ENCODE data around the gene PLA2G4C. TPM values are rescaled to one million over a fixed set of nuclear protein-coding genes. Genes with fewer than 3 reads are reported as not detected.

PLA2G4C gene
- polyA plus RNA-seq, 6 donors from 2014 or later = 1.6 to 18.5 (median 5.8) TPM; not detected in 1

DNA sequence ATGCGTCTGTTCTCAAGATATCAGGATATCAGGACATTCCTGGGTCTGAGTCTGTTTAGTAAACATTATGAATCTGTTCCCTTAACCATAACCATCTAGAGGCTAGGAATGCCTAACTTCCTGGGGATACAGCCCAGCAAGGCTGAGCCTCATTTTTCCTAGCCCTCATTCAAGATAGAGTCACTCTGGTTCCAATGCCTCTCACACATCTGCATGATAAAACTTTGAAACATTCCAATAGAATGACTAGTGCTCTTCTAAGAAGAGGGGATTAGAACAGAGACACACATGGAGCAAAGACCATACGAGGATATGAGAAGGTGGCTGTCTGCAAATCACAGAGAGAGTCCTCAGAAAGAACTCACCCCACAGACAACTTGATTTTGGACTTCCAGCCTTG is 46.1 kb downstream of the PLA2G4C start:
- H3K27me3 Mint-ChIP-seq = peaks cover 0 to 16% (median 10%) of the 10 kb centered on the region in 3 donors
- no peaks in the 10 kb centered on the region for H3K4me1 Mint-ChIP-seq
- no peak overlapping the region for H3K27ac Mint-ChIP-seq
- peaks cover 0 to 4% (median 0%) of the 10 kb centered on the region in 7 donors for H3K9me3 Mint-ChIP-seq
- DNase-seq (no peak), ATAC-seq (ENCODE audit: low read depth in 2 of 2) (no peak)
- H3K4me3 Mint-ChIP-seq = no peak overlapping the region
- H3K36me3 Mint-ChIP-seq = peaks cover 8 to 19% of the 10 kb centered on the region in 2 donors

DNA sequence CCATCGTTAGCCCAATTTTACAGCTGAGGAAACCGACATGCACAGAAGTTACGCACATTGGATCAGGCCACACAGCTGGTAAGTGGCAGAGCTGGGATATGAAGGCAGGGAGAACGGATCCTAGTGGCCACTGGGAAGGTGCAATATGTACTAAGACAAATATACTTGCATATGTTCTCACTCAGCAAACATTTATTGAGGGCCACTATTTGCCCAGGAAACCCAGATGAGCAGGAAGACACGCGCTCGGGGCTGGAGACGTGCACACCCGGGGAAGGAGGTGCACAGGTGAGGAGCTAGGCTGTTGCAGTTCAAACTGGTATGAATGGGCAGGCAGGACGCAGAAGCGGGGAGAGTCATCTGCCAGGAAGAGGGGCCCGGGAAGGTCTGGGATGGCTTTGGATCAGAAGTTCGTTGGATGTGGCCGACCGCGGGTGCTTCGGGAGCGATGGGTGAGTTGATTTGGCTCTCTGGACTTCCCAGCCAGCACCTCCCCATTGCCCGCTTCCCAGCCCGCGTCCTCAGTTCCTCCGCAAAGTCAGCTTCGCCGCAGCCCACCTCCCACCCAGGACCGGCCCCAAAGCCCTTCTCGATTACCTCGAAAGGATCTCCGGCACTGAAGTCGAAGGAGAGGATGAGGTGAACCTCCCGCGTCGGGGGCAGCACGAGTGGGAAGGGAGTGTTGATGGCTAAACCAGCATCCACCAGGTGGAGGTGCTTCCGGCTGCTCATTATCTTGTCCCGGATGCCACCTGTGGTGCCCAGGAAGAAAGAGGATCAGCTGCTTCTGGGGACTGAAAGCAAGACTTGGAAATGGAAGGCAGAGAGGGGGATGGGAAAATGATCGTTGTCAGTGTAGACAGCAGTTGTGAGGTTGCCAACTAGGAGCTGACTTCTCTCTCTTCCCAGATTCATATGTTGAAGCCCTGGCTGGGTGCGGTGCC is 48.9 kb downstream of the PLA2G4C start:
- Mint-ChIP-seq H3K9me3 (peaks cover 0 to 4% (median 0%) of the 10 kb centered on the region in 7 donors), H3K4me3 (no peak overlapping the region)
- no peak for ATAC-seq (ENCODE audit: low read depth in 2 of 2)

DNA sequence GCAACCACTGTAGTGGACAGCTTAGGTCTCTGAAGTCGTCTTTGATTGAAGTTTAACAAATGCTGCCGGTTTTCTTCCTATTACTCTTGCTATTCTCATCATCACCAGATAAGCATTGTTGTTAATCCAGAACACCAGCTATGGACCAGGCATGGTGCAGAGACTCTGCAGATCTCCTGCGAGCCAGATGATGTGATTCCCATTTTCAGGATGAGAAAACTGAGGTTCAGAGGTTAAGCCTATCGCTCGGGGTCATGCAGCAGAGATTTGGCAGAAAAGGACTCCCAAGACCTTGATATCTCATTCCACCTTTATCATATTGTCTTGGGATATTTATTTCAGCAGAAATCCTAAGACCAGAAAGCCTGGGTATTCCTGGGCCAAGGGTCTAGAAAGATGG is 50.2 kb downstream of the PLA2G4C start:
- no peak for DNase-seq
- peaks cover 8 to 15% of the 10 kb centered on the region in 2 donors for H3K36me3 Mint-ChIP-seq
- H3K27ac Mint-ChIP-seq = no peak overlapping the region
- H3K4me1 Mint-ChIP-seq = no peaks in the 10 kb centered on the region
- ATAC-seq (ENCODE audit: low read depth in 2 of 2) = no peak
- H3K27me3 Mint-ChIP-seq = peaks cover 0 to 16% (median 10%) of the 10 kb centered on the region in 3 donors
- peaks cover 0 to 4% (median 0%) of the 10 kb centered on the region in 7 donors for H3K9me3 Mint-ChIP-seq
- no peak overlapping the region for H3K4me3 Mint-ChIP-seq

More for the DNA sequence above, 48.9 kb downstream of the PLA2G4C start:
- H3K27ac Mint-ChIP-seq = no peak overlapping the region
- H3K27me3 Mint-ChIP-seq = peaks cover 0 to 16% (median 10%) of the 10 kb centered on the region in 3 donors
- no peaks in the 10 kb centered on the region for H3K4me1 Mint-ChIP-seq
- no peak for DNase-seq
- H3K36me3 Mint-ChIP-seq = peaks cover 8 to 15% of the 10 kb centered on the region in 2 donors

DNA sequence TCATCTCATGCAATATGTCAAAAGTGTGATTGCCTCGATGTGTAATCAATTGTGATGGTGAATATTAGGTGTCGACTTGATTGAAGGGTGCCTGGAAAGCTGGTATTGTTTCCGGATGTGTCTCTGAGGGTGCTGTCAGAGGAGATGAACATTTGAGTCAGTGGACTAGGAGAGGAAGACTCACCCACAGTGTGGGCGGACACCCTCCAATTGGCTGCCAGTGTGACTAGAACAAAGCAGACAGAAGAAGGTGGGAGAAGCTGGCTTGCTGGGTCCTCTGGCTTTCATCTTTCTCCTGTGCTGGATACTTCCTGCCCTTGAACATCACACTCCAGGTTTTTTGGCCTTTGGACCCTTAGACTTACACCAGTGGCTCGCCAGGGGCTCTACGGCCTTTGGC is 51.3 kb downstream of the PLA2G4C start:
- no peak overlapping the region for H3K4me3 Mint-ChIP-seq
- H3K27me3 Mint-ChIP-seq = peaks cover 0 to 16% (median 10%) of the 10 kb centered on the region in 3 donors
- H3K36me3 Mint-ChIP-seq = peaks cover 8 to 10% of the 10 kb centered on the region in 2 donors
- no peaks in the 10 kb centered on the region for H3K4me1 Mint-ChIP-seq
- H3K27ac Mint-ChIP-seq = no peak overlapping the region
- DNase-seq = no peak
- H3K9me3 Mint-ChIP-seq = peaks cover 0 to 4% (median 0%) of the 10 kb centered on the region in 7 donors
- ATAC-seq (ENCODE audit: low read depth in 2 of 2) = no peak

DNA sequence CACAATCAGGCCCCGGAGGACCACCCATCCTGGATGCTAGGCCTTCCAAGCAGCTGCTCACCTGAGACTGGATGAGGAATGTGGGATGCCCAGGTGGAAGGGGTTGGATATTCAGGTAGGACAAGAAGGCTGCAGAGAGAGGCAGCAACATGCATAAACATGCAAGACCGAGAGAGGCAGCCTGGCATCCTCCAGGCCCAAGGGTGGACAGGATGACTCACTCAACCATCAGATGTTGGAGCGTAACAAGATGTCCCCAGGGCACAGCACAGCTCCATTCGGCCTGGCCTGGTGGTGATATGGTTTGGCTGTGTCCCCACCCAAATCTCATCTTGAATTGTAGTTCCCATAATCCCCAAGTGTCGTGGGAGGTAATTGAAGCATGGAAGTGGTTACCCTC is 56.8 kb downstream of the PLA2G4C start:
- no peak overlapping the region for H3K4me3 Mint-ChIP-seq
- peaks cover 0 to 15% (median 0%) of the 10 kb centered on the region in 3 donors for H3K27me3 Mint-ChIP-seq
- peaks cover 0 to 14% (median 0%) of the 10 kb centered on the region in 7 donors for H3K9me3 Mint-ChIP-seq
- peaks cover 24 to 30% of the 10 kb centered on the region in 2 donors for H3K36me3 Mint-ChIP-seq
- no peaks in the 10 kb centered on the region for H3K4me1 Mint-ChIP-seq
- ATAC-seq (ENCODE audit: low read depth in 2 of 2) = no peak
- no peak for DNase-seq
- H3K27ac Mint-ChIP-seq = no peak overlapping the region

DNA sequence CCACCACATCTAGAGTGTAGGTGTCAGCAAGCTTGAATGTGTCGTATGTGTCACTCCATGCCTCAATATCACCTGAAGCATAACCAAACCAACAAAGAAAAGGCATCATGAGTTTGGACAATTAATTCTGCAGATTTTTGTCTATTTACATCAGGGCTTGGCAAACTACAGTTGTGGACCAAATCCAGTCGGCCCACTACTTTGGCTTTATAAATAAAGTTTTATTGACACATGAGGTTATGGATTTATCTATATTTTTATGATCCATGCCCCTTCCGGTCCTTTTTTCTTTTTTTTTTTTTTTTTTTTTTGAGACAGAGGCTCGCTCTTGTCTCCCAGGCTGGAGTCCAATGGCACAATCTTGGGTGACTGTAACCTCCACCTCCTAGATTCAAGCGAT is 57.5 kb downstream of the PLA2G4C start:
- no peak for ATAC-seq (ENCODE audit: low read depth in 2 of 2)
- H3K9me3 Mint-ChIP-seq = peaks cover 0 to 15% (median 0%) of the 10 kb centered on the region in 7 donors
- H3K36me3 Mint-ChIP-seq = peaks cover 30 to 33% of the 10 kb centered on the region in 2 donors
- H3K27ac Mint-ChIP-seq = no peak overlapping the region
- H3K4me1 Mint-ChIP-seq = no peaks in the 10 kb centered on the region
- H3K27me3 Mint-ChIP-seq = peaks cover 0 to 18% (median 0%) of the 10 kb centered on the region in 3 donors
- DNase-seq = no peak
- no peak overlapping the region for H3K4me3 Mint-ChIP-seq

DNA sequence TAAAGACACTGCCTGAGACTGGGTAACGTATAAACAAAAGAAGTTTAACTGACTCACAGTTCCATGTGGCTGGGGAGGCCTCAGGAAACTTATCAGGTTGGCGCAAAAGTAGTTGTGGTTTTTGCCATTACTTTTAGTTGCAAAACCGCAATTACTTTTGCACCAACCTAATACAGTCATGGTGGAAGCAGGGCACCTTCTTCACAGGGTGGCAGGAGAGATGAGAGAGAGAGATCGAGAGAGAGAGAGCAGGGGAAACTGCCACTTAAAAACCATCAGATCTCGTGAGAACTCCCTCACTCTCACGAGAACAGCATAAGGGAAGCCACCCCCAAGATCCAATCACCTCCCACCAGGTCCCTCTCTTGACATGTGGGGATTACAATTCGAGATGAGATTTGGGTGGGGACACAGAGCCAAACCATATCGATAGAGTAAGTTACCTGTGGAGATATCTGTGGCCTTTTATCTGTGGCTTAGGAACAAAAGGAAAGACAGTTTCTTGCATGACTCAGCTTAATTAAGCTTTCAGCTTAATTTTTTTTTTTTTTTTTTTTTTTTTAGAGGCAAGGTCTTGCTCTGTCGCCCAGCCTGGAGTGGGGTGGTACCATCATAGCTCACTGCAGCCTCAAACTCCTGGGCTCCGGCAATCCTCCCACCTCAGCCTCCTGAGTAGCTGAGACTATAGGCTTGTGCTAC is 59.1 kb downstream of the PLA2G4C start:
- peaks cover 0 to 15% (median 0%) of the 10 kb centered on the region in 7 donors for H3K9me3 Mint-ChIP-seq
- H3K36me3 Mint-ChIP-seq = peaks cover 33 to 39% of the 10 kb centered on the region in 2 donors
- ATAC-seq (ENCODE audit: low read depth in 2 of 2) = no peak

DNA sequence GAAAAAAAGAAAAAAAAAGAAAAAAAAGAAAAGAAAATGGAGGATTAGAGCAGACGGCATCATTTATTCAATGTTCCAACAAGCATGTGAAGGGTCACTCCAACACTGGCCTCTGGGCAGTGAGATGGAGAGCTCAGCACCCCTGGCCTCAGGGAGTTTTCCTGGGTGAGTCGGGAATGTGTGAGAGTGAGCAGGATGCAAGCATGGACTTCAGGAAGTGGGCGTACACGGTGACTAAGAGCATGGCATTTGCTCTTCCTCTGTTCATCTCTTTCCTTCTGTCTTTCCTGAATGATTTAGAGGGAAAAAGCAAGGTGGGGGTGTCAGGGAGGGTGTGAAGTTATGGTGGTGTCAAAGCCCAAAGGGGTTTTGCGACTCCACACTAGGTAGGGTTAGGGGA is 66.1 kb downstream of the PLA2G4C start:
- Mint-ChIP-seq H3K4me1 (no peaks in the 10 kb centered on the region), H3K27ac (no peak overlapping the region), H3K36me3 (peaks cover 10 to 20% of the 10 kb centered on the region in 2 donors), H3K9me3 (peaks cover 0 to 6% (median 3%) of the 10 kb centered on the region in 7 donors), H3K27me3 (peaks cover 28 to 30% (median 28%) of the 10 kb centered on the region in 3 donors), H3K4me3 (no peak overlapping the region)
- DNase-seq (no peak), ATAC-seq (ENCODE audit: low read depth in 2 of 2) (no peak)

More for the DNA sequence above, 59.1 kb downstream of the PLA2G4C start:
- H3K27ac Mint-ChIP-seq = peak overlapping the region in 1 of 6 donors; percentile 32
- H3K4me3 Mint-ChIP-seq = peak overlapping the region in 1 of 8 donors; percentile 1
- no peak for DNase-seq
- no peaks in the 10 kb centered on the region for H3K4me1 Mint-ChIP-seq
- H3K27me3 Mint-ChIP-seq = peaks cover 0 to 18% (median 0%) of the 10 kb centered on the region in 3 donors

DNA sequence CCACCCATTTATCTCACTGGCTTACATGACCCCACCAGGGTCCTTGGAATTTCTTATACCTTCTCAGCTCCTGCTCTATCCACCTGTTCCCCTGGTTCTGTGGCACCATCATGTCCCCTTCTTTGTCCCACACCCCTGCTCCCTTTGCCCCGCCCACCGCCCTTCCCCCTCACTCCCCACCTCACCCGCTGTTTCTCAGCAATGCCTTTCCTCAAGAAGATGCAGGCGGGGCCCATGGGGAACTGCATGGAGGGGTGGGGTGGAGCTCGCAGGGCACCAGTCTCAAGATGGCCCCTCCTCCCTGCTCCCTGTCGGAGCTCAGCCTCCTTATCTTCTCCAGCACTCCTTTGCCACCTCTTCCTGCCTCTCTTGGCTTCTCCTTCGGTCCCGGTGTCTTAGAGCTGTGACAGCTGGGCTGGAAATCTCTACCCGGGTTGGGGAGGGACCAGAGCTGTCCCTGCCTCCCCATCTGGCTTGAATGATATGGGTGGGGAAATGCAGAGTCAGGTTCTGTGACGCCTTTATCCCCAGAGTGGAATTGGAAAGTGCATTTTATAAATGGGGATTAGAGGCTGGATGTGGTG is 66.8 kb downstream of the PLA2G4C start, which contains the start of gene CABP5:
Gene CABP5 (minus strand): TSS at position 405 of the 584 bp plus-strand sequence. CDS start 157 bp downstream, at position 248.
- ATAC-seq (ENCODE audit: low read depth in 2 of 2) (no peak), DNase-seq (no peak)
- H3K27ac Mint-ChIP-seq = peak within 1 kb of the TSS in 1 of 6 donors; percentile 44
- H3K4me3 Mint-ChIP-seq = no peak within 1 kb of the TSS
- H3K36me3 Mint-ChIP-seq = peaks cover 3 to 21% of the 10 kb centered on the region in 2 donors
- H3K9me3 Mint-ChIP-seq = peaks cover 2 to 7% (median 6%) of the 10 kb centered on the region in 7 donors
- H3K27me3 Mint-ChIP-seq = peaks cover 21 to 38% (median 36%) of the 10 kb centered on the region in 3 donors
- H3K4me1 Mint-ChIP-seq = no peaks in the 10 kb centered on the region

DNA sequence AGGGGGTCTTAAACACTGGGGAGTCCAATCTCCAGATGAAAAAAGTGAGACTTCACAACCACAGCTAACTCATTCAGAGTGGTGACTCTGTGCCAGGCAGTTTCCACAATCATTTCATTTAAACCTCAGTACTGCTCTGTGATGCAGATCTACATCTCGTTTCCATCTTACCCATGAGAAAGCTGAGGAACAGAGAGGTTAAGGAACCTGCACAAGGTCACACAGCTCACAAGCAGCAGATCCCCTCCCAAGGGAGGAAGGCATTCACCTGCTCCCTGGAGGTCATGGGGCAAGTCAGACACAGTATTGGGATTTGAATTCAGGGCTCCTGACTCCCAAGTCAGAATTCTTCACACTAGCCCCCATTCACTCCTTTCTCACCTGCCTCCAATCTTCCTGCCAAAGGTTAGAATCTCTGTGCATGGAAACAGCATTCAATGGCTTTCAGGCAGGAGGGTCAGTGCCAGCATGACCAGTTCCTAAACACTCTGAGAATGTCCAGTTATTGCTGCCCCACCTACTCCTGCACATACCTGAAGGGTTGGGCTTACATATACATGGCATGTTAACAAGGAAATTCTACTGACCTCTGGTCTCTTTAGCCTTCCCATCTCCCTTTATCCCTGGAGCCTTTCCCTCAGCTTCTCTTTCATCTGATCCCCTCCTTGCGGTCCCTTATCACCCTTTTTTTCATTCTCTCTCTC is 68.6 kb downstream of the PLA2G4C start:
- DNase-seq (no peak), ATAC-seq (ENCODE audit: low read depth in 2 of 2) (no peak)
- Mint-ChIP-seq H3K4me1 (no peaks in the 10 kb centered on the region), H3K36me3 (peaks cover 0 to 7% of the 10 kb centered on the region in 2 donors), H3K27ac (no peak overlapping the region), H3K27me3 (peaks cover 19 to 39% (median 38%) of the 10 kb centered on the region in 3 donors), H3K9me3 (peaks cover 3 to 11% (median 7%) of the 10 kb centered on the region in 7 donors), H3K4me3 (no peak overlapping the region)

DNA sequence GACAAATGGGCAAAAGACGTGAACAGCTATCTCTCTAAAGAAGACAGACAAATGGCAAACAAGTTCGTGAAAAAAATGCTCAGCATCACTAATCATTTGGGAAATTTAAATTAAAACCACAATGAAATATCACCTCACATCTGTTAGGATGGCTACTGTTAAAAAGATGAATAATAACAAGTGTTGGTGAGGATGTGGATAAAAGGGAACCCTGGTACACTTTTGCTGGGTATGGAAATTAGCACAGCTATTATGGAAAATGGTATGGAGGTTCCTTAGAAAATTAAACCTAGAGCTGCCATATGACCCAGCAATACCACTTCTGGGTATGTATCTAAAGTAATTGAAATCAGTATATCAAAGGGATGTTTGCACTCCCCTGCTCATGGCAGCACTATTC is 73.9 kb downstream of the PLA2G4C start:
- ATAC-seq (ENCODE audit: low read depth in 2 of 2) (no peak), DNase-seq (no peak)
- H3K4me1 Mint-ChIP-seq = no peaks in the 10 kb centered on the region
- no peak overlapping the region for H3K4me3 Mint-ChIP-seq
- no peak overlapping the region for H3K27ac Mint-ChIP-seq
- H3K27me3 Mint-ChIP-seq = peaks cover 15 to 45% (median 44%) of the 10 kb centered on the region in 3 donors
- peaks cover 5 to 26% (median 21%) of the 10 kb centered on the region in 7 donors for H3K9me3 Mint-ChIP-seq
- peaks cover 0 to 7% of the 10 kb centered on the region in 2 donors for H3K36me3 Mint-ChIP-seq

DNA sequence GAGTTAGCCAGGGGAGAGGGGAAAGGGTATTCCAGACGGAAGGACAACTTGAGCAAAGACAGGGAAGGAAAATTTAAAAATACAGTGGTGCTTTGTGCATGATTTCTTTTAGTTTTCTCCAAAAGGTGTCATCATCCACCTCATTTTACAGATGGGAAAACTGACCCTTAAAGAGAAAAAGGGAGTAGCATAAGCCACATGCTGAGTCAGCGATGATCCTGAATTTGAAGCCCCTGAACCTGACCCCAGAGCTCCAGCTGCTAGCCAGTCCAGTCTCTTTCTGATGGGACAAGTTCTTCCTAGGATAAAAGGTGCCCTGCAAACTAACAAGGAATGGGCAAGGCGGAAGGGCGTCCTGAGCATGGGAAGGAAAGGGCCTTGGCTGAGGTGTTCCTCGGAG is 77.0 kb downstream of the PLA2G4C start:
- DNase-seq (no peak), ATAC-seq (ENCODE audit: low read depth in 2 of 2) (no peak)
- Mint-ChIP-seq H3K9me3 (peaks cover 5 to 22% (median 14%) of the 10 kb centered on the region in 7 donors), H3K4me3 (no peak overlapping the region), H3K4me1 (no peaks in the 10 kb centered on the region), H3K27me3 (peaks cover 14 to 32% (median 22%) of the 10 kb centered on the region in 3 donors), H3K36me3 (no peaks in the 10 kb centered on the region), H3K27ac (no peak overlapping the region)
